Measurements from ENCODE around the gene DNAJC22. TPM values are rescaled to one million over a fixed set of nuclear protein-coding genes. Genes with fewer than 3 reads are reported as not detected.

The DNAJC22 gene
- total and polyA plus RNA-seq, 9 of the 15 experiments (the other 6 are each of a cell fraction or from before 2014, with no cell fraction given), result 0.10 to 1.2 (median 0.47) TPM

GRCh38 chr12:49323524-49324097 is 23.1 kb upstream of the DNAJC22 start (continued):
- TF ChIP-seq, protein P1, sequence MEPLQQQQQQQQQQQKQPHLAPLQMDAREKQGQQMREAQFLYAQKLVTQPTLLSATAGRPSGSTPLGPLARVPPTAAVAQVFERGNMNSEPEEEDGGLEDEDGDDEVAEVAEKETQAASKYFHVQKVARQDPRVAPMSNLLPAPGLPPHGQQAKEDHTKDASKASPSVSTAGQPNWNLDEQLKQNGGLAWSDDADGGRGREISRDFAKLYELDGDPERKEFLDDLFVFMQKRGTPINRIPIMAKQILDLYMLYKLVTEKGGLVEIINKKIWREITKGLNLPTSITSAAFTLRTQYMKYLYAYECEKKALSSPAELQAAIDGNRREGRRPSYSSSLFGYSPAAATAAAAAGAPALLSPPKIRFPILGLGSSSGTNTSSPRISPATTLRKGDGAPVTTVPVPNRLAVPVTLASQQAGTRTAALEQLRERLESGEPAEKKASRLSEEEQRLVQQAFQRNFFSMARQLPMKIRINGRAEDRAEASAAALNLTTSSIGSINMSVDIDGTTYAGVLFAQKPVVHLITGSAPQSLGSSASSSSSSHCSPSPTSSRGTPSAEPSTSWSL (CRISPR knock-in tag; IDR thresholded peaks at IDR 0.05; ENCODE audit: borderline replicate concordance), result no peak
- no peak for TF ChIP-seq ZNF133 (CRISPR knock-in tag; IDR thresholded peaks at IDR 0.05)
- no peak for TF ChIP-seq POLR3G (IDR thresholded peaks at IDR 0.05; ENCODE audit: extremely low read depth, insufficient read length, insufficient replicate concordance)
- TF ChIP-seq RBM14 (IDR thresholded peaks at IDR 0.05; ENCODE audit: borderline replicate concordance, insufficient read depth, low read depth, low read length), result no peak
- peak; percentile 4; the same call in 1 of the 2 replicates for TF ChIP-seq HDAC2 (IDR thresholded peaks at IDR 0.05)
- TF ChIP-seq MAFK (IDR thresholded peaks at IDR 0.05; ENCODE audit: low read length), result no peak
- TF ChIP-seq JUND (IDR thresholded peaks at IDR 0.05; ENCODE audit: borderline replicate concordance, low read depth, low read length), result no peak
- TF ChIP-seq JUND (tag; IDR thresholded peaks at IDR 0.05; ENCODE audit: borderline replicate concordance, low read depth, low read length), result no peak
- no peak for TF ChIP-seq ZNF431 (CRISPR knock-in tag; IDR thresholded peaks at IDR 0.05)
- TF ChIP-seq CREB1 (IDR thresholded peaks at IDR 0.05), result no peak
- no peak for TF ChIP-seq CREB1 (CRISPR knock-in tag; IDR thresholded peaks at IDR 0.05)
- no peak for TF ChIP-seq ZNF121 (CRISPR knock-in tag; conservative IDR thresholded peaks at IDR 0.05)
- TF ChIP-seq ERF (CRISPR knock-in tag; IDR thresholded peaks at IDR 0.05), result no peak
- TF ChIP-seq ZNF551 (CRISPR knock-in tag; IDR thresholded peaks at IDR 0.05), result no peak
- TF ChIP-seq, protein P2, sequence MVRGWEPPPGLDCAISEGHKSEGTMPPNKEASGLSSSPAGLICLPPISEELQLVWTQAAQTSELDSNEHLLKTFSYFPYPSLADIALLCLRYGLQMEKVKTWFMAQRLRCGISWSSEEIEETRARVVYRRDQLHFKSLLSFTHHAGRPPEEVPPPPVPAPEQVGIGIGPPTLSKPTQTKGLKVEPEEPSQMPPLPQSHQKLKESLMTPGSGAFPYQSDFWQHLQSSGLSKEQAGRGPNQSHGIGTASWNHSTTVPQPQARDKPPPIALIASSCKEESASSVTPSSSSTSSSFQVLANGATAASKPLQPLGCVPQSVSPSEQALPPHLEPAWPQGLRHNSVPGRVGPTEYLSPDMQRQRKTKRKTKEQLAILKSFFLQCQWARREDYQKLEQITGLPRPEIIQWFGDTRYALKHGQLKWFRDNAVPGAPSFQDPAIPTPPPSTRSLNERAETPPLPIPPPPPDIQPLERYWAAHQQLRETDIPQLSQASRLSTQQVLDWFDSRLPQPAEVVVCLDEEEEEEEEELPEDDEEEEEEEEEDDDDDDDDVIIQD (CRISPR knock-in tag; IDR thresholded peaks at IDR 0.05), result no peak
- no peak for TF ChIP-seq HDAC8 (tag; IDR thresholded peaks at IDR 0.05)
- no peak for TF ChIP-seq KAT7 (CRISPR knock-in tag; IDR thresholded peaks at IDR 0.05; ENCODE audit: borderline replicate concordance)
- TF ChIP-seq ZNF277 (CRISPR knock-in tag; IDR thresholded peaks at IDR 0.05; ENCODE audit: borderline replicate concordance), result no peak
- TF ChIP-seq KHSRP (IDR thresholded peaks at IDR 0.05), result no peak
- TF ChIP-seq SAP30 (IDR thresholded peaks at IDR 0.05; ENCODE audit: borderline replicate concordance, insufficient read depth, low read depth, low read length, poor library complexity, severe bottlenecking), result peak; percentile 60
- TF ChIP-seq BCOR (IDR thresholded peaks at IDR 0.05), result no peak
- no peak for TF ChIP-seq ZNF398 (CRISPR knock-in tag; IDR thresholded peaks at IDR 0.05)
- TF ChIP-seq NFE2L1 (tag; IDR thresholded peaks at IDR 0.05; ENCODE audit: borderline replicate concordance, low read depth), result no peak
- TF ChIP-seq FOXP1 (CRISPR knock-in tag; IDR thresholded peaks at IDR 0.05), result 0 out of 2 replicates have a peak, but pooled peaks have one; percentile 48
